ENCODE data around the gene LRG1.

The LRG1 gene

DNA sequence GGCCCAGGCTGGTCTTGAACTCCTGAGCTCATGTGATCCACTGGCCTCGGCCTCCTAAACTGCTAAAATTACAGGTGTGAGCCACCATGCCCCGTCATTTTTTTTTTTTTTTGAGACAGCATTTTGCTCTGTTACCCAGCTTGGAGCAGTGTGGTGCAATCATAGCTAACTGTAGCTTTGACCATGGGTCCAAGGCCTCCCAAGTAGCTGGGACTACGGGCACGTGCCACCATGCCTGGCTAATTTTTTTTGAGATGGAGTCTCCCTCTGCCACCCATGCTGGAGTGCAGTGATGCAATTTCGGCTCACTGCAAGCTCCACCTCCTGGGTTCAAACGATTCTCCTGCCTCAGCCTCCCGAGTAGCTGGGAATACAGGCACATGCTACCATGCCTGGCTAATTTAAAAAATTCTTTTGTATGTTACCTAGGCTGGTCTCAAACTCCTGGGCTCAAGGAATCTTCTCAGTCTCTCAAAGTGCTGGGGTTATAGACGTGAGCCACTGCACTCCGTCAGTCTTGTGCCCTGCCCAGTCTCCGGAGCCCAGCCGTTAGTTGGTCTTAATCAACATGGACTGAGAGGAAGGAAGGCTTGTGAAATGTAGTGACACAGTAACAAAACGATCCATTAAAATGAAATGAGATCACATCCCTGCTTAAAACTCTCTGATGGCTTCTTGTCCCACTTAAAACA lies 1.4 kb upstream of the LRG1 start:
- TF ChIP-seq, protein P1, sequence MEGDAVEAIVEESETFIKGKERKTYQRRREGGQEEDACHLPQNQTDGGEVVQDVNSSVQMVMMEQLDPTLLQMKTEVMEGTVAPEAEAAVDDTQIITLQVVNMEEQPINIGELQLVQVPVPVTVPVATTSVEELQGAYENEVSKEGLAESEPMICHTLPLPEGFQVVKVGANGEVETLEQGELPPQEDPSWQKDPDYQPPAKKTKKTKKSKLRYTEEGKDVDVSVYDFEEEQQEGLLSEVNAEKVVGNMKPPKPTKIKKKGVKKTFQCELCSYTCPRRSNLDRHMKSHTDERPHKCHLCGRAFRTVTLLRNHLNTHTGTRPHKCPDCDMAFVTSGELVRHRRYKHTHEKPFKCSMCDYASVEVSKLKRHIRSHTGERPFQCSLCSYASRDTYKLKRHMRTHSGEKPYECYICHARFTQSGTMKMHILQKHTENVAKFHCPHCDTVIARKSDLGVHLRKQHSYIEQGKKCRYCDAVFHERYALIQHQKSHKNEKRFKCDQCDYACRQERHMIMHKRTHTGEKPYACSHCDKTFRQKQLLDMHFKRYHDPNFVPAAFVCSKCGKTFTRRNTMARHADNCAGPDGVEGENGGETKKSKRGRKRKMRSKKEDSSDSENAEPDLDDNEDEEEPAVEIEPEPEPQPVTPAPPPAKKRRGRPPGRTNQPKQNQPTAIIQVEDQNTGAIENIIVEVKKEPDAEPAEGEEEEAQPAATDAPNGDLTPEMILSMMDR (IDR thresholded peaks at IDR 0.05; ENCODE audit: control insufficient read depth, extremely low read depth, insufficient read depth) = no peak
- no peak overlapping the region for H3K4me3 ChIP-seq (ENCODE audit: low read depth, low read length)
- DNase-seq (ENCODE audit: low read depth) = no peak

DNA sequence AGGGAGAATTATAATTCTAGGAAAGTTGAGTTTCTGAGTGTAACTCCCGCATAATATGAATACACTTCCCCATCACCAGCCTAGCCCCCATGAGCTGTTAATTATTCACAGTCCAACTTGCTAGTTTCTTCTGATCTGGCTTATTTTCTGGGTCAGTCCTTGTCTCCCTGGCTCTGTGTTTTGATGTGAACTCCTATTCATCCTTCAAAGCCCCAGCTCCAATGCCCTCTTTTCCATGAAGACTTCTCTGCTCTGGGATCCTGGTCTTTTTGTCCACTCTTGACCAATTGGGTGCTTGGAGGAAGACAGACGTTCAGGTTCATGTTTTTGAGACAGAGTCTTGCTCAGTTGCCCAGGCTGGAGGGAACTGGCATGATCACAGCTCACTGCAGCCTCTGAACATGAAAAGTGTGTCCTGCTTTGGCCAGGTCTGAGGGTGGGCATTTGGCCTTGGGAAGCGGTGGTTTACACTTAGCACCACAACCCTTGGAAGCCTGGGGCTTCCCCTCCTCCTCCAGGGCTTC lies 605 bp downstream of the LRG1 start:
- TF ChIP-seq, protein P1 (IDR thresholded peaks at IDR 0.05; ENCODE audit: control insufficient read depth, extremely low read depth, insufficient read depth) = no peak
- H3K4me3 ChIP-seq (ENCODE audit: low read depth, low read length) = peak overlapping the region; percentile 3
- DNase-seq (ENCODE audit: low read depth) = no peak

DNA sequence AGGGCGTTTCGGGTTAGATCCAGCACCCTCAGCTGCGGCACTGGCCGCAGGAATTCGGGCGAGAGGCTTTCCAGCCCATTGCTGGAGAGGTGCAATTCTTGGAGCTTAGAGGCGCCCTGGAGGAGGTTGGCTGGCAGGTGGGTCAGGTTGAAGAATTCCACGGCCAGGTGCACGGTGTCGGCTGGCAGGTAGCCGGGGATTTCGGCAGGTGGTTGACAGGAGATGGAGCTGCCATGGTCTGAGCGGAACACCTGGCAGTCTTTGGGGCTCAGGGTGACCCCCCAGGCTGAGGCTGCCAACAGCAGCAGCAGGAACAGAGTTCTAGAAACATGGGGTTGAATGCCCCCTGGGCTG lies 1.3 kb downstream of the LRG1 start:
- TF ChIP-seq, protein P1 (IDR thresholded peaks at IDR 0.05; ENCODE audit: control insufficient read depth, extremely low read depth, insufficient read depth) = no peak
- DNase-seq (ENCODE audit: low read depth) = no peak
- no peak overlapping the region for H3K4me3 ChIP-seq (ENCODE audit: low read depth, low read length)

DNA sequence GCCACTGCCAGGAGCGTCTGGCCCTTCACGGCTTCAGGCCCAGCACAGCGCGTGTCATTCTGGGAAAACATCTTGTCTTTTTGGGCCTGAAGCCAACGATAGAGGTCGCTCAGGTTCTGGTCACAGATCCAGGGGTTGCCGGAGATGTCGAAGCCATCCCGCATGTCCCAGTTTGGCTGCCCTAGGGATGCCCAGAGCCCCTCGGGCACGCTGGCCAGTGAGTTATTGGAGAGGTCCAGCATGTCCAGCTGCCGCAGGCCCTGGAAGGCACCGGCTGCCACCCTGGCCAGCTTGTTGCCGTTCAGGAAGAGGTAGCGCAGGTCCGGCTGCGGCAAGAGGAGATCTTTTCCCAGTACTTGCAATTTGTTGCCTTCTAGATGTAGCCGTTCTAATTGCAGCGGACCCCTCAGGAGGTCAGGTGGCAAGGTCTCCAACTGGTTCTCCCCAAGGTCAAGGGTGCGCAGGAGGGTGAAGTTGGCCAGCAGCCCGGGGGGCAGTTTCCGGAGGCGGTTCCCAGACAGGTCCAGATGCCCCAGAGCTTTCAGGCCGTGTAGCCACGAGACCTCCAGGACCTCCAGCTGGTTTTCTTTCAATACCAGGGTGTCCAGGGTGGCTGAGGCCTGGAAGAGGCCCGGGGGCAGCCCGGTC lies 1.8 kb downstream of the LRG1 start:
- no peak overlapping the region for H3K4me3 ChIP-seq (ENCODE audit: low read depth, low read length)
- TF ChIP-seq, protein P1 (IDR thresholded peaks at IDR 0.05; ENCODE audit: control insufficient read depth, extremely low read depth, insufficient read depth) = no peak
- DNase-seq (ENCODE audit: low read depth) = no peak

DNA sequence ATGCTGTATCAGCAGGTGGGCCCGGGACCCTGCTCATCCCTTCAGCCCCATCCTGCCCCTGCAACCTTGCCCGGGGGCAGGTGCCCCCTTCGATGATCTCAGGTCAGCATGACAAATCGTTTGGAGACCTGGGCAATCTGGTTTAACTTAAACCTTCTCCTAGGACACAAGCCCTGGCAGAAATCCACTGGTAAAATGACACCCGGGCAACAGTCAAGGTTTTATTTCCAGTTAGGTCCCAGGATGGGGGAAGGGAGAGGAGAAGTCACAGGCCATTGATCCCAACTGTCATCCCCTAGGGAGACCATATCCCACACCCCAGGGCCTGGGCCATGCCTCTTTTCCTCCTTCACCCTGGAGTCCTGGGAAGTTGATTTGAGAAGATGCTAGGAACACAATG lies 3.0 kb downstream of the LRG1 start:
- peak; percentile 61 for DNase-seq (ENCODE audit: low read depth)
- TF ChIP-seq, protein P1 (IDR thresholded peaks at IDR 0.05; ENCODE audit: control insufficient read depth, extremely low read depth, insufficient read depth) = no peak
- no peak overlapping the region for H3K4me3 ChIP-seq (ENCODE audit: low read depth, low read length)

DNA sequence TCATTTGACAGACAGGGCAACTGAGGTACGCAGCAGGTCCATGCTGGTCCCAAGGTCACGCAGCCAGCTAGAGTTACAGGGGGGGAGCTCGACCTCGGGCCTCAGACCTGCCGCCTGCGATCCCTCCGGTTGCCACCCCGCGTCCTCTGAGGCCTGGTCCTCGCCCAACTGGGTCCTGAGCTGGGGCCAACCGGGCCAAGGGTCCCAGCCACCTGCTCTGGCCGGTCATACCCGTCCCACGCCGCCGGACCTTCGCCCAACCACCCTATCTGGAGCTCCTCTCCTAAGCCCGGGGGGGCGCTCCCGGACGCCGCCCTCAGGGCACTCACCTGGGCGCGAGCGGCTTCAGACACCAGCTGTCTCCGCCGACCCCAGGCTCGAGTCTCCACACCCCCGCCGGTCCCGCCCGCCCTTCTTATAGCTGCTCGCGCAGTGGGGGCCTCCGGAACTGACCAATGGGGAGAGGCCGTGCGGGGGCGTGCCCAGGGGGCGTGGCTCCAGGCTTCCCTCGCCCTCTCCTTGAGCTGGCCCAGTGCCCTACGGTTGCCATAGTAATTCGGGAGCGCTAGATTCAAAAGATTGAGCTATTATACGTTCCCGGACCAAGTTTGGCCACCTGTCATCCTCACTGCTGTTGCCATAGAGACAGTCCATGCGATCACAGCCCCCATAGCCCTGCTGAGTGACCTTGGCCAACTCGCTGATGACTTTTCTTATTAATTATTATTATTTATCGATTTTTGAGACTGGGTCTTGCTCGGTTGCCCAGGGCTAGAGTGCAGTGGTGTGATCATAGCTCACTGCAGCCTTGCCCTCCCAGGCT lies 4.8 kb downstream of the LRG1 start, which contains the start of gene PLIN5:
TSS of gene PLIN5 (minus strand) at position 389 of the 823 bp plus-strand sequence. CDS start 1,150 bp downstream, outside the sequence.
- no peak within 1 kb of the TSS for H3K4me3 ChIP-seq (ENCODE audit: low read depth, low read length)
- DNase-seq (ENCODE audit: low read depth) = no peak
- TF ChIP-seq, protein P1 (IDR thresholded peaks at IDR 0.05; ENCODE audit: control insufficient read depth, extremely low read depth, insufficient read depth) = no peak

All from LNCaP clone FGC (cell line).